ENCODE data around the gene MED4. TPM values are rescaled to one million over a fixed set of nuclear protein-coding genes. Genes with fewer than 3 reads are reported as not detected.

Gene MED4
- total RNA-seq, 2 experiments from 2014 or later = 53.6 to 57.2 TPM

DNA sequence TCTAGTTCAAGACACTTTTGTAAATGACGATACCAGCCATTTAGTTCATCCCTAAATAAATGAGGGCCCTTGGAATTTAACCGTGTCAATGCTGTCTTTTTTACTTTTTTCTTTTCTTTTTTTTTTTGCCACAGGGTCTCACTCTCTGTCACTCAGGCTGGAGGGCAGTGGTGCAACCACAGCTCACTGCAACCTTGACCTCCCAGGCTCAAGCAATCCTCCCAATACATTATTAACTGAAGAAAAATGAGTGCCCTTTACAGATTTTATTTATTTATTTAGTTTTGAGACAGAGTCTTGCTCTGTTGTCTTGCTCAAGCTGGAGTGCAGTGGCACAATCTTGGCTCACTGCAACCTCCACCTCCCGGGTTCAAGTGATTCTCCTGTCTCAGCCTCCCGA is 2.9 kb upstream of the MED4 start:
- intact Hi-C loops (cut with micrococcal nuclease) = no loop called here
- Mint-ChIP-seq H3K27ac (no peak overlapping the region), H3K9me3 (peaks cover 3% of the 10 kb centered on the region), H3K36me3 (ENCODE audit: low read depth) (peaks cover 2% of the 10 kb centered on the region), H3K4me3 (no peak overlapping the region), H3K27me3 (peaks cover 3% of the 10 kb centered on the region), H3K4me1 (ENCODE audit: low read depth) (peaks cover 15% of the 10 kb centered on the region)
- DNase-seq = no peak
- ChIA-PET CTCF (interaction anchor here (2.0 kb wide), 1 partner anchor 60 kb away, joined by 8 read pairs; the partner anchor contains the start of gene NUDT15), POLR2A (no interaction called here)
- no peak for ATAC-seq
- TF ChIP-seq CTCF (IDR thresholded peaks at IDR 0.05) = no peak

DNA sequence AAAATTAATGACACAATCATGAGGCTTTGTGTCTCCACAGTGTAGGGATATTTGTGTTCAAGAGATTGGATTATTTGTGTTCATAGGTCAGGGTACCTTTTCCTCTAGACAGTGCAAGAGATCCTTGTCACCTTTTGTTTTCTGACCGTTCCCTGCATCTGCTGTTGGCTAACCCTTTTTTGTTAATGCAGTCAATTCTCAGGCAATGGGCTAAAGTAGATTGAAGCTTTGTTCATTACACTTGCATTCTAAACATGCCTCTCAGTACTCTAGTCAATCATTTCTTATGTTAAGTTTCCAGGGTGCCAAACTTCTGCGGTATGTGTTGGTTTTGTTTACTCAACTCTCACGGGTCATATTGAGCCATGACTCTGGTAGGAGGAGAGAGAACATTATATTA is 1.8 kb upstream of the MED4 start:
- no peak for ATAC-seq
- no peak for DNase-seq
- no peak for TF ChIP-seq CTCF (IDR thresholded peaks at IDR 0.05)
- peaks cover 3% of the 10 kb centered on the region for H3K9me3 Mint-ChIP-seq
- intact Hi-C loops (cut with micrococcal nuclease) = no loop called here
- H3K4me3 Mint-ChIP-seq = no peak overlapping the region
- no peak overlapping the region for H3K27ac Mint-ChIP-seq
- CTCF ChIA-PET = interaction anchor here (1.0 kb wide), 1 partner anchor 488 kb away, joined by 3 read pairs; no protein-coding TSS in a partner anchor
- POLR2A ChIA-PET = no interaction called here
- H3K27me3 Mint-ChIP-seq = no peaks in the 10 kb centered on the region
- peaks cover 23% of the 10 kb centered on the region for H3K4me1 Mint-ChIP-seq (ENCODE audit: low read depth)
- H3K36me3 Mint-ChIP-seq (ENCODE audit: low read depth) = peaks cover 6% of the 10 kb centered on the region

DNA sequence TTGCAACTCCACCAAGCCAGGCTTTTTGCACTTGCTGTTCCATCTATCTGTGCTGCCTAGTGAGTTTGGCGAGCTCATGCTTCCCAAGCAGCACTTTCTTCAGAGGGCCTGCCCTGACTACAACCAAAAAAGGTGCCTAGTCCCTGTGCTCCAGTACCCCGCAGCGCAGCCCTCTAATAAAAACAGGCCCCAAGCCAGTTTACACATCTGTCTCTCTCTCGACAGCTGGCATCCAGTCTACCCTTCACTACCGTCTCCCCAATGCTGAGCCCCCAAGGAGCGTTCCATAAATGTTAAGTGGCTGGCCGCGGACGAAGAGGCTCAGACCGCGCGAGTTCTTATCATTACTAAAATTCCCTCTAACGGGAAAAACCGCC is 512 bp downstream of the MED4 start:
- Mint-ChIP-seq H3K27me3 (no peaks in the 10 kb centered on the region), H3K4me3 (peak overlapping the region; percentile 95), H3K9me3 (peaks cover 3% of the 10 kb centered on the region), H3K36me3 (ENCODE audit: low read depth) (peaks cover 7% of the 10 kb centered on the region), H3K27ac (peak overlapping the region; percentile 92), H3K4me1 (ENCODE audit: low read depth) (peaks cover 40% of the 10 kb centered on the region)
- CTCF ChIA-PET = interaction anchor here (0.7 to 2.9 kb wide), 34 partner anchors 9 to 488 kb away, joined by 3 to 28 read pairs (median 4); partner anchors contain the start of genes ITM2B and NUDT15
- POLR2A ChIA-PET = interaction anchor here (1.0 to 2.4 kb wide), 8 partner anchors 9 to 127 kb away, joined by 3 to 14 read pairs (median 4); partner anchors contain the start of gene NUDT15
- no peak for TF ChIP-seq CTCF (IDR thresholded peaks at IDR 0.05)
- ATAC-seq = no peak
- DNase-seq = no peak
- intact Hi-C loops (cut with micrococcal nuclease) = loop anchor here (2.0 kb wide), 1 partner anchor 56 kb away; no protein-coding TSS in a partner anchor

DNA sequence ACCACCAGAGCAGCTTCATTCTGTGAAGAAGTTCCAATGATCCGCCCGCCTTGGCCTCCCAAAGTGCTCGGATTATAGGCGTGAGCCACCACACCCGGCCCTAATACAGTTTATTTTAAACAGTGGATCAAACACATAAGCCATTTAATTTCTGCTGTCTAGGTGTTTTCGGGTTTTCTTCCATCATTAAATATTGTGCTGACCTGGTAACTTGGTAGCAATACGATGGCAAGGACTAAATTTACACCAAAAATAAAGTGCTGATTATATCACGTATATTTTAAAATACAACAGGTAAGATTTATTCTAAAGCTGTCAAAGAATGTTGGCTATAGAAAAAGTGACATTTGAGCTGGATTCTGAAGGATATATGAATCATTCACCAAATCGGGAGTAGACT is 1.3 kb downstream of the MED4 start:
- Mint-ChIP-seq H3K36me3 (ENCODE audit: low read depth) (peaks cover 9% of the 10 kb centered on the region), H3K27me3 (no peaks in the 10 kb centered on the region), H3K27ac (peak overlapping the region; percentile 92), H3K4me3 (peak overlapping the region; percentile 95), H3K4me1 (ENCODE audit: low read depth) (peaks cover 47% of the 10 kb centered on the region), H3K9me3 (peaks cover 3% of the 10 kb centered on the region)
- intact Hi-C loops (cut with micrococcal nuclease) = no loop called here
- CTCF ChIA-PET = interaction anchor here (0.8 to 2.9 kb wide), 9 partner anchors 10 to 140 kb away, joined by 3 to 28 read pairs (median 5); partner anchors contain the start of genes ITM2B and NUDT15
- POLR2A ChIA-PET = interaction anchor here (0.7 to 2.4 kb wide), 5 partner anchors 11 to 56 kb away, joined by 3 to 14 read pairs (median 3); partner anchors contain the start of gene NUDT15
- no peak for TF ChIP-seq CTCF (IDR thresholded peaks at IDR 0.05)
- no peak for DNase-seq
- no peak for ATAC-seq

DNA sequence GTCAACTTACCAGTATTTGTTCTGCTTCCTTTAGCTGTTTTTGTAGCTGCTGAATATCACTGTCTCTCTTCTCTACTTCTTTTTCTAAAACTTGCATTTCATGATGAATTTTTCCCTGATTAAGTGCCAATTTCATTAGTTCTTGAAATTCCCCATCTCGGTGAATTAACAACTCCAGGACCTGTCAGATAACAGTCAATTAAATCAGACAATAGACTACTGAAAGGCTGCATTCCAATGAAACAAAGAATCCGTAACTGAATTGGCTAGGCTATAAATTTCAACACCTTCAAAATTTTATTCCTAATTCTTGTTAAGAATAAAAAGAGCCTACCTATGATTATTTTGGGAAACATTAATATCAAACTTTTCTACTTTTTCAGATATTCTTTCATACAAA is 8.6 kb downstream of the MED4 start:
- peaks cover 32% of the 10 kb centered on the region for H3K36me3 Mint-ChIP-seq (ENCODE audit: low read depth)
- no peak for TF ChIP-seq CTCF (IDR thresholded peaks at IDR 0.05)
- H3K27me3 Mint-ChIP-seq = no peaks in the 10 kb centered on the region

More for the DNA sequence above, 8.6 kb downstream of the MED4 start:
- Mint-ChIP-seq H3K4me3 (no peak overlapping the region), H3K4me1 (ENCODE audit: low read depth) (peaks cover 20% of the 10 kb centered on the region), H3K27ac (no peak overlapping the region), H3K9me3 (no peaks in the 10 kb centered on the region)
- DNase-seq (no peak), ATAC-seq (no peak)
- ChIA-PET CTCF (interaction anchor here (0.6 to 1.3 kb wide), 2 partner anchors 9 to 418 kb away, joined by 3 to 4 read pairs; partner anchors contain the start of gene MED4), POLR2A (no interaction called here)
- intact Hi-C loops (cut with micrococcal nuclease) = no loop called here

Measured in activated CD8-positive, alpha-beta T cell treated with anti-CD3 and anti-CD28 coated beads for 36 hours (primary cell).